HG03025 (cell line): Measurements from ENCODE around the gene LRCH1.
A peak's percentile ranks its signal among the peaks of the same experiment; 100 is the strongest.

Experiments
- ATAC-seq: cut with Tn5 transposase; IDR thresholded peaks from one replicate; pipeline ENCODE4 v1.9.1; 2021; ENCODE audit warnings: mild to moderate bottlenecking, moderate library complexity; ENCODE audit not compliant: unreplicated experiment, low FRiP score

Gene LRCH1

GRCh38 chr13:46530084-46530935 lies 22.7 kb upstream of the LRCH1 start:
- ATAC-seq: no peak

- ATAC-seq: no peak
These were observed 21.0 kb upstream of the LRCH1 start for GRCh38 chr13:46531953-46532352.

- no peak for ATAC-seq
These were observed 18.0 kb upstream of the LRCH1 start for GRCh38 chr13:46535002-46535401.

- no peak for ATAC-seq
These were observed 17.1 kb upstream of the LRCH1 start for GRCh38 chr13:46535825-46536224.

- ATAC-seq: no peak
These were observed 16.6 kb upstream of the LRCH1 start for GRCh38 chr13:46536341-46536740.

- ATAC-seq: no peak
These were observed 13.7 kb upstream of the LRCH1 start for GRCh38 chr13:46539231-46539630.

GRCh38 chr13:46541210-46541609 lies 11.8 kb upstream of the LRCH1 start:
- no peak for ATAC-seq

- ATAC-seq: no peak
These were observed 10.1 kb upstream of the LRCH1 start for GRCh38 chr13:46542833-46543232.

GRCh38 chr13:46543287-46543686 lies 9.7 kb upstream of the LRCH1 start:
- no peak for ATAC-seq

- no peak for ATAC-seq
These were observed 8.8 kb upstream of the LRCH1 start for GRCh38 chr13:46544208-46544607.

- no peak for ATAC-seq
These were observed 8.2 kb upstream of the LRCH1 start for GRCh38 chr13:46544811-46545210.

GRCh38 chr13:46546084-46546768 lies 6.7 kb upstream of the LRCH1 start:
- ATAC-seq: no peak

- ATAC-seq: no peak
These were observed 2.1 kb upstream of the LRCH1 start for GRCh38 chr13:46550822-46551221.

- no peak for ATAC-seq
These were observed 1.3 kb upstream of the LRCH1 start for GRCh38 chr13:46551410-46552302.

- ATAC-seq: no peak
These were observed 677 bp upstream of the LRCH1 start for GRCh38 chr13:46552303-46552682.

- ATAC-seq: peak; percentile 8
These were observed 533 bp downstream of the LRCH1 start for GRCh38 chr13:46553521-46553885.

- peak; percentile 40 for ATAC-seq
These were observed 1.2 kb downstream of the LRCH1 start for GRCh38 chr13:46553886-46554858.

GRCh38 chr13:46554951-46555350 lies 2.0 kb downstream of the LRCH1 start:
- ATAC-seq: no peak

GRCh38 chr13:46555722-46556417 lies 2.9 kb downstream of the LRCH1 start:
- ATAC-seq: no peak
